ENCODE measurements around the gene KCNJ1. TPM values are rescaled to one million over a fixed set of nuclear protein-coding genes. Genes with fewer than 3 reads are reported as not detected.
A peak's percentile ranks its signal among the peaks of the same experiment; 100 is the strongest.

Gene KCNJ1
- total RNA-seq, 2 experiments from 2014 or later = not detected

GRCh38 chr11:128835741-128836430 lies 31.2 kb downstream of the KCNJ1 start:
- ATAC-seq (no peak), DNase-seq (no peak)
- TF ChIP-seq CTCF (IDR thresholded peaks at IDR 0.05) = no peak
- Mint-ChIP-seq H3K9me3 (no peaks in the 10 kb centered on the region), H3K4me3 (no peak overlapping the region), H3K27me3 (no peaks in the 10 kb centered on the region), H3K4me1 (ENCODE audit: low read depth) (peaks cover 24% of the 10 kb centered on the region), H3K27ac (no peak overlapping the region), H3K36me3 (ENCODE audit: low read depth) (no peaks in the 10 kb centered on the region)
- ChIA-PET CTCF (interaction anchor here (0.7 to 1.9 kb wide), 2 partner anchors 12 to 678 kb away, joined by 3 to 4 read pairs; no protein-coding TSS in a partner anchor), POLR2A (no interaction called here)
- intact Hi-C loops (cut with micrococcal nuclease) = loop anchor here (2.0 to 10.0 kb wide), 2 partner anchors 551 to 663 kb away; no protein-coding TSS in a partner anchor

GRCh38 chr11:128834157-128834556 lies 32.9 kb downstream of the KCNJ1 start:
- no peaks in the 10 kb centered on the region for H3K27me3 Mint-ChIP-seq
- ChIA-PET CTCF (interaction anchor here (1.5 to 6.0 kb wide), 2 partner anchors 203 to 676 kb away, joined by 4 to 85 read pairs; no protein-coding TSS in a partner anchor), POLR2A (no interaction called here)
- no peak for TF ChIP-seq CTCF (IDR thresholded peaks at IDR 0.05)
- H3K36me3 Mint-ChIP-seq (ENCODE audit: low read depth) = no peaks in the 10 kb centered on the region
- no peak overlapping the region for H3K27ac Mint-ChIP-seq
- ATAC-seq (no peak), DNase-seq (no peak)
- no peaks in the 10 kb centered on the region for H3K9me3 Mint-ChIP-seq
- no peak overlapping the region for H3K4me3 Mint-ChIP-seq
- intact Hi-C loops (cut with micrococcal nuclease) = loop anchor here (2.0 to 10.0 kb wide), 6 partner anchors 77 to 797 kb away; no protein-coding TSS in a partner anchor
- peaks cover 29% of the 10 kb centered on the region for H3K4me1 Mint-ChIP-seq (ENCODE audit: low read depth)

- no peak for TF ChIP-seq CTCF (IDR thresholded peaks at IDR 0.05)
- no peak for ATAC-seq
- Mint-ChIP-seq H3K4me3 (no peak overlapping the region), H3K36me3 (ENCODE audit: low read depth) (no peaks in the 10 kb centered on the region), H3K9me3 (no peaks in the 10 kb centered on the region), H3K27ac (peak overlapping the region; percentile 32), H3K4me1 (ENCODE audit: low read depth) (peaks cover 26% of the 10 kb centered on the region), H3K27me3 (no peaks in the 10 kb centered on the region)
- intact Hi-C loops (cut with micrococcal nuclease) = loop anchor here (5.0 to 10.0 kb wide), 5 partner anchors 75 to 795 kb away; no protein-coding TSS in a partner anchor
- CTCF ChIA-PET = interaction anchor here (0.7 to 6.0 kb wide), 26 partner anchors 7 to 789 kb away, joined by 3 to 85 read pairs (median 8); no protein-coding TSS in a partner anchor
- POLR2A ChIA-PET = interaction anchor here (0.6 to 1.5 kb wide), 4 partner anchors 73 to 503 kb away, joined by 3 to 7 read pairs (median 3); no protein-coding TSS in a partner anchor
- no peak for DNase-seq
Observed at GRCh38 chr11:128832121-128832497, 35.0 kb downstream of the KCNJ1 start.

- H3K27ac Mint-ChIP-seq = peak overlapping the region; percentile 92
- CTCF ChIA-PET = interaction anchor here (0.6 to 6.0 kb wide), 85 partner anchors 8 to 799 kb away, joined by 3 to 85 read pairs (median 5); partner anchors contain the start of gene FLI1
- peaks cover 26% of the 10 kb centered on the region for H3K4me1 Mint-ChIP-seq (ENCODE audit: low read depth)
- DNase-seq = peak; percentile 92
- ATAC-seq = peak; percentile 85
- H3K27me3 Mint-ChIP-seq = no peaks in the 10 kb centered on the region
- TF ChIP-seq CTCF (IDR thresholded peaks at IDR 0.05) = peak; percentile 82
- POLR2A ChIA-PET = interaction anchor here (1.1 to 1.9 kb wide), 5 partner anchors 8 to 201 kb away, joined by 3 to 7 read pairs (median 5); no protein-coding TSS in a partner anchor
- H3K36me3 Mint-ChIP-seq (ENCODE audit: low read depth) = no peaks in the 10 kb centered on the region
- H3K4me3 Mint-ChIP-seq = peak overlapping the region; percentile 52
- intact Hi-C loops (cut with micrococcal nuclease) = loop anchor here (5.0 to 10.0 kb wide), 5 partner anchors 74 to 794 kb away; no protein-coding TSS in a partner anchor
- no peaks in the 10 kb centered on the region for H3K9me3 Mint-ChIP-seq
Observed at GRCh38 chr11:128831174-128832120, 35.6 kb downstream of the KCNJ1 start.
